GM23338 (cell line): ENCODE measurements around the gene USP28.

ENCODE experiments used
- EZH2phosphoT487 ChIP-seq: fragments of 200-600 bp; sonication (generic); IDR thresholded peaks from one replicate; pipeline ENCODE4 v1.8.1; 2018; ENCODE audit warnings: antibody characterized with exemption; ENCODE audit not compliant: unreplicated experiment
- POLR2AphosphoS5 ChIP-seq: IDR thresholded peaks from 2 replicates; pipeline ENCODE4 v1.6.1; 2016; ENCODE audit warnings: antibody characterized with exemption, low read depth
- TF ChIP-seq, protein P1 (sequence below), 2 experiments: fragments of 200-600 bp in 1 of 2; sonication (generic) in 1 of 2; conservative IDR thresholded peaks; 2 replicates each; pipeline versions ENCODE4 v1.5.1 to v1.6.1; 2016 to 2017; ENCODE audit warnings: antibody characterized with exemption in 2 of 2, low read depth in 2 of 2, mild to moderate bottlenecking in 2 of 2, moderate library complexity in 1 of 2
- TF ChIP-seq, protein P2 (sequence below): IDR thresholded peaks from one replicate; pipeline ENCODE4 v1.6.1; 2018; ENCODE audit warnings: antibody characterized with exemption; ENCODE audit not compliant: unreplicated experiment

DNA sequence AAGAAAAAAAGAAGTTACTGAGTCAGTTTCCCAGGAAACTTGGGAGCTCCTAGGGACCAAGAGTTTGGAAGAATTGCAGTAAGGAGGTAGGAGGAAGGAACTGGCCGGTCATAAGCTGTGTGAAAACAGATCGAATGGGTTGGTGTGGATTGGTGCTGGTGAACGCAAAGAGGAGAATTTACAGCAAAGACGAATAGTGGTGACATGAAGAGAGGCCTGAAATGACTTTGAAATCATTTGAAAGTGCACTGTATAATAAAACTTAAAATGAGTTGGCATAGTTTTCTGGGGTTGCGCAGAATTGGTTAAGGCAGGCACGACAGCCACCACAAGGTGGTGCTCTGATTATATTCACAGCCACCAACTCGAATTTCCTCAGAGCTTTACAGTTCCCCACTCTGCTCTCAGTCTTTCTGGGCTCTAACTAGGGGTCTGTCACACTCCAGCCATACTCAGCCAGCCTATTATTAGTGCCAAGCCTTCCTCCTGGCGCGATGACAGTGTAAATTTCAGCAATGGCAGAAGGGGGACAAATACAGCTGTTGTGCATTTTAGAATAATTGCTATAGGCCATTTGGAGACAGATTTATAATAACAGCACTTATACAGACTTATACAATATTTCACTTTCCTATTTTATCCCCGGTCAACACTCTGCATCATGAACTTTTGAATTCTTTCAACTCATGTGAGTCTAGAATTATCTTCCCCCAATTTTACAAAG lies 20.9 kb upstream of the USP28 start:
- TF ChIP-seq, protein P1, sequence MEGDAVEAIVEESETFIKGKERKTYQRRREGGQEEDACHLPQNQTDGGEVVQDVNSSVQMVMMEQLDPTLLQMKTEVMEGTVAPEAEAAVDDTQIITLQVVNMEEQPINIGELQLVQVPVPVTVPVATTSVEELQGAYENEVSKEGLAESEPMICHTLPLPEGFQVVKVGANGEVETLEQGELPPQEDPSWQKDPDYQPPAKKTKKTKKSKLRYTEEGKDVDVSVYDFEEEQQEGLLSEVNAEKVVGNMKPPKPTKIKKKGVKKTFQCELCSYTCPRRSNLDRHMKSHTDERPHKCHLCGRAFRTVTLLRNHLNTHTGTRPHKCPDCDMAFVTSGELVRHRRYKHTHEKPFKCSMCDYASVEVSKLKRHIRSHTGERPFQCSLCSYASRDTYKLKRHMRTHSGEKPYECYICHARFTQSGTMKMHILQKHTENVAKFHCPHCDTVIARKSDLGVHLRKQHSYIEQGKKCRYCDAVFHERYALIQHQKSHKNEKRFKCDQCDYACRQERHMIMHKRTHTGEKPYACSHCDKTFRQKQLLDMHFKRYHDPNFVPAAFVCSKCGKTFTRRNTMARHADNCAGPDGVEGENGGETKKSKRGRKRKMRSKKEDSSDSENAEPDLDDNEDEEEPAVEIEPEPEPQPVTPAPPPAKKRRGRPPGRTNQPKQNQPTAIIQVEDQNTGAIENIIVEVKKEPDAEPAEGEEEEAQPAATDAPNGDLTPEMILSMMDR (conservative IDR thresholded peaks at IDR 0.05; ENCODE audit: low read depth in 2 of 2): peak; percentile 86
- TF ChIP-seq, protein P2, sequence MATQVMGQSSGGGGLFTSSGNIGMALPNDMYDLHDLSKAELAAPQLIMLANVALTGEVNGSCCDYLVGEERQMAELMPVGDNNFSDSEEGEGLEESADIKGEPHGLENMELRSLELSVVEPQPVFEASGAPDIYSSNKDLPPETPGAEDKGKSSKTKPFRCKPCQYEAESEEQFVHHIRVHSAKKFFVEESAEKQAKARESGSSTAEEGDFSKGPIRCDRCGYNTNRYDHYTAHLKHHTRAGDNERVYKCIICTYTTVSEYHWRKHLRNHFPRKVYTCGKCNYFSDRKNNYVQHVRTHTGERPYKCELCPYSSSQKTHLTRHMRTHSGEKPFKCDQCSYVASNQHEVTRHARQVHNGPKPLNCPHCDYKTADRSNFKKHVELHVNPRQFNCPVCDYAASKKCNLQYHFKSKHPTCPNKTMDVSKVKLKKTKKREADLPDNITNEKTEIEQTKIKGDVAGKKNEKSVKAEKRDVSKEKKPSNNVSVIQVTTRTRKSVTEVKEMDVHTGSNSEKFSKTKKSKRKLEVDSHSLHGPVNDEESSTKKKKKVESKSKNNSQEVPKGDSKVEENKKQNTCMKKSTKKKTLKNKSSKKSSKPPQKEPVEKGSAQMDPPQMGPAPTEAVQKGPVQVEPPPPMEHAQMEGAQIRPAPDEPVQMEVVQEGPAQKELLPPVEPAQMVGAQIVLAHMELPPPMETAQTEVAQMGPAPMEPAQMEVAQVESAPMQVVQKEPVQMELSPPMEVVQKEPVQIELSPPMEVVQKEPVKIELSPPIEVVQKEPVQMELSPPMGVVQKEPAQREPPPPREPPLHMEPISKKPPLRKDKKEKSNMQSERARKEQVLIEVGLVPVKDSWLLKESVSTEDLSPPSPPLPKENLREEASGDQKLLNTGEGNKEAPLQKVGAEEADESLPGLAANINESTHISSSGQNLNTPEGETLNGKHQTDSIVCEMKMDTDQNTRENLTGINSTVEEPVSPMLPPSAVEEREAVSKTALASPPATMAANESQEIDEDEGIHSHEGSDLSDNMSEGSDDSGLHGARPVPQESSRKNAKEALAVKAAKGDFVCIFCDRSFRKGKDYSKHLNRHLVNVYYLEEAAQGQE: no peak
- TF ChIP-seq POLR2AphosphoS5: no peak
- no peak for TF ChIP-seq EZH2phosphoT487
